ENCODE measurements around the gene THSD8. TPM values are rescaled to one million over a fixed set of nuclear protein-coding genes. Genes with fewer than 3 reads are reported as not detected.
"Not testable (repeated sequence)": the region's sequence is repeated elsewhere in the genome, so short reads cannot be mapped to it uniquely, and the experiment has no call there.

THSD8 gene
- polyA plus RNA-seq, 2 of the 4 experiments (the other 2 are of a cell fraction), result 4.9 TPM; not detected in 1

GRCh38 chr19:12797141-12797587 is 4.7 kb upstream of the THSD8 start:
- DNase-seq (ENCODE audit: low read depth in 1 of 2, low spot score in 1 of 2), result no peak
- Histone ChIP-seq H3K4me1 (peaks cover 21% of the 10 kb centered on the region), H3K4me2 (no peak overlapping the region), H3K4me3 (no peak overlapping the region), H3K9me3 (no peaks in the 10 kb centered on the region), H3K27ac (no peak overlapping the region; a peak in 1 of 6 replicates)
- TF ChIP-seq TFCP2L1 (CRISPR knock-in tag; IDR thresholded peaks at IDR 0.05) (no peak), JUN (IDR thresholded peaks at IDR 0.05) (no peak), HEYL (CRISPR knock-in tag; IDR thresholded peaks at IDR 0.05) (no peak), PHF8 (IDR thresholded peaks at IDR 0.05; ENCODE audit: borderline replicate concordance, low read depth) (no peak), RCOR1 (IDR thresholded peaks at IDR 0.05; ENCODE audit: low read depth, low read length) (no peak), ZNF302 (CRISPR knock-in tag; IDR thresholded peaks at IDR 0.05) (no peak), CBX2 (IDR thresholded peaks at IDR 0.05; ENCODE audit: borderline replicate concordance, low read depth) (no peak), BHLHE40 (IDR thresholded peaks at IDR 0.05; ENCODE audit: low read depth, low read length) (no peak), ZSCAN20 (CRISPR knock-in tag; IDR thresholded peaks at IDR 0.05) (no peak), CBX8 (IDR thresholded peaks at IDR 0.05) (no peak), SMC3 (IDR thresholded peaks at IDR 0.05) (no peak)
- TF ChIP-seq, protein P1, sequence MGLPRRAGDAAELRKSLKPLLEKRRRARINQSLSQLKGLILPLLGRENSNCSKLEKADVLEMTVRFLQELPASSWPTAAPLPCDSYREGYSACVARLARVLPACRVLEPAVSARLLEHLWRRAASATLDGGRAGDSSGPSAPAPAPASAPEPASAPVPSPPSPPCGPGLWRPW (IDR thresholded peaks at IDR 0.05), result no peak
- 67% methylated on average over 6 of the region's 6 CpGs for WGBS (ENCODE audit: missing lambda C conversion rate)
- no peak for FAIRE-seq
- CTCF ChIA-PET, result interaction anchor here (0.6 to 17.4 kb wide), 21 partner anchors 8 to 89 kb away, joined by 3 to 901 read pairs (median 10); partner anchors contain the start of genes BEST2, GET3, HOOK2 and MAST1
- POLR2A ChIA-PET, result interaction anchor here (0.8 kb wide), 1 partner anchor 31 kb away, joined by 3 read pairs; no protein-coding TSS in a partner anchor
- no peak for ATAC-seq

GRCh38 chr19:12797607-12798006 is 4.3 kb upstream of the THSD8 start:
- CTCF ChIA-PET, result interaction anchor here (0.6 to 17.4 kb wide), 13 partner anchors 8 to 89 kb away, joined by 3 to 901 read pairs (median 10); partner anchors contain the start of genes BEST2, HOOK2, MAST1 and RNASEH2A
- POLR2A ChIA-PET, result interaction anchor here (0.8 kb wide), 1 partner anchor 31 kb away, joined by 3 read pairs; no protein-coding TSS in a partner anchor
- not testable (repeated sequence) for FAIRE-seq

GRCh38 chr19:12799742-12800465 is 2.0 kb upstream of the THSD8 start:
- ATAC-seq, result no peak
- no peak overlapping the region for H3K4me3 ChIP-seq
- peaks cover 12% of the 10 kb centered on the region for H3K4me1 ChIP-seq
- WGBS (ENCODE audit: missing lambda C conversion rate), result 74% methylated on average over 12 of the region's 18 CpGs
- FAIRE-seq, result no peak
- no peaks in the 10 kb centered on the region for H3K9me3 ChIP-seq
- TF ChIP-seq CHD4 (IDR thresholded peaks at IDR 0.05; ENCODE audit: borderline replicate concordance) (no peak), MAZ (IDR thresholded peaks at IDR 0.05; ENCODE audit: borderline replicate concordance, low read depth, low read length) (no peak), RNF2 (IDR thresholded peaks at IDR 0.05; ENCODE audit: borderline replicate concordance, low read depth) (no peak), RCOR1 (IDR thresholded peaks at IDR 0.05; ENCODE audit: low read depth, low read length) (no peak), HEYL (CRISPR knock-in tag; IDR thresholded peaks at IDR 0.05) (no peak), ZC3H11A (IDR thresholded peaks at IDR 0.05) (no peak), NFE2L2 (conservative IDR thresholded peaks at IDR 0.05; ENCODE audit: low read length) (no peak), POLR2AphosphoS2 (conservative IDR thresholded peaks at IDR 0.05; ENCODE audit: low read length) (no peak), CTCF (IDR thresholded peaks at IDR 0.05) (no peak)
- TF ChIP-seq, protein P2, sequence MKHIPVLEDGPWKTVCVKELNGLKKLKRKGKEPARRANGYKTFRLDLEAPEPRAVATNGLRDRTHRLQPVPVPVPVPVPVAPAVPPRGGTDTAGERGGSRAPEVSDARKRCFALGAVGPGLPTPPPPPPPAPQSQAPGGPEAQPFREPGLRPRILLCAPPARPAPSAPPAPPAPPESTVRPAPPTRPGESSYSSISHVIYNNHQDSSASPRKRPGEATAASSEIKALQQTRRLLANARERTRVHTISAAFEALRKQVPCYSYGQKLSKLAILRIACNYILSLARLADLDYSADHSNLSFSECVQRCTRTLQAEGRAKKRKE (CRISPR knock-in tag; IDR thresholded peaks at IDR 0.05; ENCODE audit: low read depth), result no peak
- TF ChIP-seq, protein P1 (IDR thresholded peaks at IDR 0.05), result no peak
- ChIA-PET CTCF (interaction anchor here (1.3 to 17.4 kb wide), 3 partner anchors 33 to 122 kb away, joined by 3 to 901 read pairs (median 44); partner anchors contain the start of gene HOOK2), POLR2A (no interaction called here)
- no peak overlapping the region for H3K27ac ChIP-seq
- no peak for DNase-seq (ENCODE audit: low read depth in 1 of 2, low spot score in 1 of 2)
- H3K4me2 ChIP-seq, result no peak overlapping the region

More at GRCh38 chr19:12797607-12798006, 4.3 kb upstream of the THSD8 start:
- not testable (repeated sequence) for H3K4me3 ChIP-seq; DNase-seq (ENCODE audit: low read depth in 1 of 2, low spot score in 1 of 2); H3K27ac ChIP-seq; H3K4me2 ChIP-seq; ATAC-seq; H3K9me3 ChIP-seq
- 81% methylated on average over 7 of the region's 7 CpGs for WGBS (ENCODE audit: missing lambda C conversion rate)
- H3K4me1 ChIP-seq, result peaks cover 21% of the 10 kb centered on the region

All from A549 (cell line).